CD14-positive monocyte (primary cell): ENCODE results near the gene CTSA. TPM values are rescaled to one million over a fixed set of nuclear protein-coding genes. Genes with fewer than 3 reads are reported as not detected.

Source experiments
- DNase-seq, 3 donors: peaks; one replicate each; pipeline ENCODE4 v3.0.0-alpha.2; 2011 to 2022
- H2AFZ ChIP-seq: 2 replicates; pipeline ENCODE4 v1.6.0; 2012; ENCODE audit warnings: mild to moderate bottlenecking, low read depth, low read length, inconsistent platforms; ENCODE audit not compliant: insufficient read depth, poor library complexity, severe bottlenecking
- H3K27ac ChIP-seq, 2 donors: 1 replicate in 1 of 2; 2 replicates in 1 of 2; pipeline ENCODE4 v1.5.1; 2012 to 2013; ENCODE audit warnings: low read length in 2 of 2, control low read depth in 1 of 2, inconsistent platforms in 1 of 2, low read depth in 1 of 2, mild to moderate bottlenecking in 1 of 2
- H3K27me3 ChIP-seq, 2 donors: one replicate each; pipeline versions ENCODE4 v1.6.0 to v1.6.1; 2011 to 2013; ENCODE audit warnings: low read length in 2 of 2; ENCODE audit not compliant: control insufficient read depth in 2 of 2, insufficient read depth in 2 of 2
- H3K36me3 ChIP-seq, 2 donors: replicated peaks in 1 of 2; 1 replicate in 1 of 2; 2 replicates in 1 of 2; pipeline versions ENCODE4 v1.5.1 to v1.6.1; 2012 to 2013; ENCODE audit warnings: low read length in 2 of 2, control low read depth in 1 of 2, inconsistent platforms in 1 of 2, mild to moderate bottlenecking in 1 of 2; ENCODE audit not compliant: insufficient read depth in 2 of 2, control insufficient read depth in 1 of 2
- H3K4me1 ChIP-seq, 2 donors: 1 replicate in 1 of 2; 2 replicates in 1 of 2; pipeline versions ENCODE4 v1.5.1 to v1.6.1; 2012 to 2013; ENCODE audit warnings: low read length in 2 of 2, control low read depth in 1 of 2, inconsistent platforms in 1 of 2, mild to moderate bottlenecking in 1 of 2, moderate library complexity in 1 of 2; ENCODE audit not compliant: insufficient read depth in 2 of 2, control insufficient read depth in 1 of 2
- H3K4me2 ChIP-seq: replicated peaks from 2 replicates; pipeline ENCODE3; 2012; ENCODE audit warnings: low read length, moderate library complexity, mild to moderate bottlenecking; ENCODE audit not compliant: poor library complexity, severe bottlenecking; ENCODE audit errors: extremely low read depth
- H3K4me3 ChIP-seq, 3 experiments: fragments of 200-600 bp in 1 of 3; sonication (generic) in 1 of 3; replicated peaks in 1 of 3; 1 replicate in 2 of 3; 2 replicates in 1 of 3; pipeline ENCODE4 v1.5.1; 2011 to 2013; ENCODE audit warnings: low read length in 3 of 3, mild to moderate bottlenecking in 3 of 3, control low read depth in 2 of 3, low read depth in 2 of 3, inconsistent platforms in 1 of 3, moderate library complexity in 1 of 3
- H3K79me2 ChIP-seq: 2 replicates; pipeline ENCODE4 v1.6.0; 2012; ENCODE audit warnings: mild to moderate bottlenecking, control low read depth, inconsistent platforms, low read length, moderate library complexity; ENCODE audit not compliant: insufficient read depth
- H3K9ac ChIP-seq: 2 replicates; pipeline ENCODE4 v1.6.0; 2017; ENCODE audit warnings: low read length, mild to moderate bottlenecking; ENCODE audit not compliant: insufficient read depth, poor library complexity, severe bottlenecking
- H3K9me3 ChIP-seq, 2 donors: replicated peaks in 1 of 2; 1 replicate in 1 of 2; 2 replicates in 1 of 2; pipeline versions ENCODE4 v1.5.1 to v1.6.1; 2012 to 2013; ENCODE audit warnings: low read length in 2 of 2, control low read depth in 1 of 2; ENCODE audit not compliant: control insufficient read depth in 1 of 2, insufficient read depth in 1 of 2
- H4K20me1 ChIP-seq: 2 replicates; pipeline ENCODE4 v1.6.0; 2012; ENCODE audit warnings: mild to moderate bottlenecking, low read length, control low read depth, moderate library complexity; ENCODE audit not compliant: insufficient read depth
- H3K27ac Mint-ChIP-seq, 7 donors: one replicate each; pipeline ENCODE4 v1.8.0; 2020; ENCODE audit warnings: mild to moderate bottlenecking in 7 of 7, mixed read lengths in 7 of 7, moderate library complexity in 6 of 7, inconsistent platforms in 2 of 7
- H3K27me3 Mint-ChIP-seq, 3 donors: one replicate each; pipeline ENCODE4 v1.8.0; 2021 to 2022; ENCODE audit warnings: low read depth in 3 of 3, mild to moderate bottlenecking in 3 of 3, mixed read lengths in 3 of 3, moderate library complexity in 3 of 3, inconsistent platforms in 1 of 3
- H3K36me3 Mint-ChIP-seq, 2 donors: one replicate each; pipeline ENCODE4 v1.8.0; 2020; ENCODE audit warnings: mixed read lengths in 2 of 2, inconsistent platforms in 1 of 2, mild to moderate bottlenecking in 1 of 2
- H3K4me1 Mint-ChIP-seq: one replicate; pipeline ENCODE4 v1.8.0; 2020; ENCODE audit warnings: mild to moderate bottlenecking, mixed read lengths
- H3K4me3 Mint-ChIP-seq, 2 donors: one replicate each; pipeline ENCODE4 v1.8.0; 2020; ENCODE audit warnings: mild to moderate bottlenecking in 2 of 2, mixed read lengths in 2 of 2, moderate library complexity in 1 of 2
- H3K9me3 Mint-ChIP-seq, 7 donors: one replicate each; pipeline ENCODE4 v1.8.0; 2020 to 2022; ENCODE audit warnings: mixed read lengths in 7 of 7, mild to moderate bottlenecking in 6 of 7, moderate library complexity in 6 of 7, inconsistent platforms in 2 of 7
- CTCF ChIP-seq: fragments of 200-600 bp; IDR thresholded peaks from one replicate; pipeline ENCODE4 v1.8.0; 2022; ENCODE audit warnings: antibody characterized with exemption, mild to moderate bottlenecking
- WGBS: methylation state at CpG from one replicate; pipeline ENCODE4 v1.1.5; 2013; ENCODE audit warnings: missing lambda C conversion rate; ENCODE audit not compliant: insufficient coverage; 5-methylcytosine and 5-hydroxymethylcytosine counted together
- intact Hi-C, 2 donors: fragments of 100-400 bp; cut with micrococcal nuclease; formaldehyde crosslinking; loops; one replicate each; pipeline versions ENCODE4 v1.15.0 to v1.15.1; 2023
- polyA plus RNA-seq, 3 donors: library from polyadenylated mRNA; depleted of rRNA in 1 of 3; unstranded in 2 of 3; stranded (reverse) in 1 of 3; fragments of 300-500 nt in 2 of 3; fragments of >200 nt in 1 of 3; fragmentation: Illumina TruSeq in 2 of 3; gene quantifications; 1 replicate in 2 of 3; 2 replicates in 1 of 3; pipeline ENCODE4 v1.2.3, GENCODE V29; 2012 to 2021

CTSA gene
- polyA plus RNA-seq, 3 donors, result 279 to 489 (median 366) TPM

GRCh38 chr20:45866454-45866853 is 24.7 kb upstream of the CTSA start:
- DNase-seq, result no peak
- no peaks in the 10 kb centered on the region for H3K4me1 ChIP-seq
- Mint-ChIP-seq H3K27me3 (peaks cover 0 to 3% (median 0%) of the 10 kb centered on the region in 3 donors), H3K9me3 (no peaks in the 10 kb centered on the region), H3K4me3 (no peak overlapping the region), H3K4me1 (peaks cover 4% of the 10 kb centered on the region), H3K36me3 (peaks cover 4 to 10% of the 10 kb centered on the region in 2 donors), H3K27ac (peak overlapping the region in 1 of 7 donors; percentile 63)
- H3K27me3 ChIP-seq, result no peaks in the 10 kb centered on the region
- intact Hi-C loops, result no loop called here
- no CpG with 5 or more reads among the region's 5 CpGs for WGBS
- H3K27ac ChIP-seq, result no peak overlapping the region
- H3K9ac ChIP-seq, result no peak overlapping the region
- no peak overlapping the region for H3K4me3 ChIP-seq
- no peak overlapping the region for H3K4me2 ChIP-seq
- no peaks in the 10 kb centered on the region for H3K36me3 ChIP-seq
- H4K20me1 ChIP-seq, result no peaks in the 10 kb centered on the region
- peaks cover 4% of the 10 kb centered on the region for H3K79me2 ChIP-seq
- H3K9me3 ChIP-seq, result no peaks in the 10 kb centered on the region
- H2AFZ ChIP-seq, result no peak overlapping the region
- no peak for TF ChIP-seq CTCF

GRCh38 chr20:45867136-45867818 is 23.9 kb upstream of the CTSA start:
- Mint-ChIP-seq H3K4me3 (no peak overlapping the region), H3K4me1 (peaks cover 4% of the 10 kb centered on the region), H3K27ac (no peak overlapping the region), H3K36me3 (peaks cover 5 to 10% of the 10 kb centered on the region in 2 donors), H3K27me3 (peaks cover 0 to 3% (median 0%) of the 10 kb centered on the region in 3 donors), H3K9me3 (no peaks in the 10 kb centered on the region)
- no peaks in the 10 kb centered on the region for H3K4me1 ChIP-seq
- H3K9me3 ChIP-seq, result no peaks in the 10 kb centered on the region
- no peak overlapping the region for H3K9ac ChIP-seq
- intact Hi-C loops, result no loop called here
- H2AFZ ChIP-seq, result no peak overlapping the region
- no peaks in the 10 kb centered on the region for H3K36me3 ChIP-seq
- TF ChIP-seq CTCF, result no peak
- 100% methylated on average over 1 of the region's 6 CpGs for WGBS
- H3K27me3 ChIP-seq, result no peaks in the 10 kb centered on the region
- H4K20me1 ChIP-seq, result no peaks in the 10 kb centered on the region
- no peak for DNase-seq
- H3K27ac ChIP-seq, result no peak overlapping the region
- peaks cover 4% of the 10 kb centered on the region for H3K79me2 ChIP-seq
- H3K4me2 ChIP-seq, result no peak overlapping the region
- H3K4me3 ChIP-seq, result no peak overlapping the region
